ENCODE measurements around the gene TMCO4.

DNA sequence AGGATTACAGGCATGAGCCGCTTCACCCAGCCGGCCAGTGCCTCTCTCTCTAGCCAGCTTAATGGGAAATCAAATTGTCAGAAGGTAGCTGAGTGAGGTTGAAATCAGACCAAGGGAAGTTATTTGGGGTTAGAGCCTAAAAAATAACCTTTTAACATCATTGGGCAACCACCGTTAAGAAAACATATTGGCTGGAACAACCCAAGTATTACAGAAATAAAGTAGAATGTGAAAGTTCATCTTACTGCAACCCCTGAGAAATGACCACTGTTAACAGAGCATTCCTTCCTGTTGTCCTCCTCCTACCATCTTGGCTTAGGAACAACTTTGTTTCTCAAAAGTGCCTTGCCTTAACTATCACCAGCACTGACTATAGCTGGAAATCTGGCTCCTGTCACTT lies 18.6 kb upstream of the TMCO4 start:
- no peak for TF ChIP-seq EP300 (IDR thresholded peaks at IDR 0.05; ENCODE audit: borderline replicate concordance)
- no peak for TF ChIP-seq CREB1 (IDR thresholded peaks at IDR 0.05; ENCODE audit: low read depth)
- TF ChIP-seq RAD21 (IDR thresholded peaks at IDR 0.05; ENCODE audit: low read depth) = no peak
- TF ChIP-seq TAF1 (IDR thresholded peaks at IDR 0.05; ENCODE audit: low read depth) = no peak
